A673 (cell line): Measurements from ENCODE around the gene CCNY. TPM values are rescaled to one million over a fixed set of nuclear protein-coding genes. Genes with fewer than 3 reads are reported as not detected.

ENCODE experiments used
- BruUV-seq: library from RNA; stranded (reverse); fragments of 400-500 nt; replicated peaks from 2 replicates; lab custom pipeline; 2021; lab: Mats Ljungman, UMichigan
- CTCF ChIA-PET: fragments of 300-600 bp; sonication (Branson Sonifier 250); formaldehyde crosslinking; loops from one replicate; lab custom pipeline; 2022; ENCODE audit warnings: antibody characterized with exemption; lab: Charles Lee
- POLR2A ChIA-PET: fragments of 300-600 bp; sonication (Branson Sonifier 250); formaldehyde crosslinking; loops from one replicate; lab custom pipeline; 2022; ENCODE audit warnings: antibody characterized with exemption; ENCODE audit not compliant: low non-redundant PET; lab: Charles Lee
- DNase-seq: peaks from one replicate; pipeline ENCODE4 v3.0.0-alpha.2; 2015; ENCODE audit warnings: low spot score
- H3K27ac ChIP-seq: fragments of 200-600 bp; sonication (generic); 2 replicates; pipeline ENCODE4 v1.5.1; 2016; ENCODE audit warnings: mixed run types, low read depth, mild to moderate bottlenecking, mixed read lengths, antibody characterized with exemption, low read length; ENCODE audit not compliant: poor library complexity, severe bottlenecking
- H3K27me3 ChIP-seq: fragments of 200-600 bp; sonication (generic); replicated peaks from 2 replicates; pipeline ENCODE4 v1.6.1; 2017; ENCODE audit warnings: mixed run types, low read depth, mild to moderate bottlenecking, mixed read lengths, antibody characterized with exemption, low read length; ENCODE audit not compliant: insufficient read depth, poor library complexity
- H3K36me3 ChIP-seq: fragments of 200-600 bp; sonication (generic); 2 replicates; pipeline ENCODE4 v1.6.1; 2016; ENCODE audit warnings: mixed run types, mild to moderate bottlenecking, mixed read lengths, antibody characterized with exemption, low read length; ENCODE audit not compliant: insufficient read depth, poor library complexity, severe bottlenecking
- H3K4me1 ChIP-seq: fragments of 200-600 bp; sonication (generic); 2 replicates; pipeline ENCODE4 v1.6.1; 2017; ENCODE audit warnings: mixed run types, mild to moderate bottlenecking, mixed read lengths, antibody characterized with exemption, low read length; ENCODE audit not compliant: insufficient read depth, poor library complexity, severe bottlenecking
- H3K4me3 ChIP-seq: fragments of 200-600 bp; sonication (generic); 2 replicates; pipeline ENCODE4 v1.5.1; 2016; ENCODE audit warnings: low read depth, mixed run types, mild to moderate bottlenecking, mixed read lengths, low read length; ENCODE audit not compliant: poor library complexity, severe bottlenecking
- H3K9me3 ChIP-seq: fragments of 200-600 bp; sonication (generic); 2 replicates; pipeline ENCODE4 v1.6.1; 2016; ENCODE audit warnings: mixed run types, low read depth, mild to moderate bottlenecking, mixed read lengths, antibody characterized with exemption, low read length; ENCODE audit not compliant: poor library complexity, severe bottlenecking
- EZH2 ChIP-seq: fragments of 200-600 bp; sonication (generic); IDR thresholded peaks from 2 replicates; pipeline ENCODE4 v1.6.1; 2017; ENCODE audit warnings: borderline replicate concordance, low read depth, mild to moderate bottlenecking, mixed read lengths, antibody characterized with exemption, low read length; ENCODE audit not compliant: poor library complexity, severe bottlenecking
- intact Hi-C: fragments of 100-400 bp; cut with micrococcal nuclease; formaldehyde crosslinking; loops from one replicate; pipeline ENCODE4 v1.10.0; 2022; ENCODE audit not compliant: unreplicated experiment
- total RNA-seq: library from RNA; stranded (reverse); gene quantifications from 2 replicates; pipeline ENCODE4 v1.2.3, GENCODE V29; 2021
- TF ChIP-seq, protein P1 (sequence below): fragments of 300-800, 200-600 bp; sonication (generic); conservative IDR thresholded peaks from 2 replicates; pipeline ENCODE4 v1.5.1; 2017; ENCODE audit warnings: low read depth, mild to moderate bottlenecking, antibody characterized with exemption, low read length, moderate library complexity, mixed read lengths

Gene CCNY
- total RNA-seq, 1 experiment from 2014 or later, result 84.8 TPM

DNA sequence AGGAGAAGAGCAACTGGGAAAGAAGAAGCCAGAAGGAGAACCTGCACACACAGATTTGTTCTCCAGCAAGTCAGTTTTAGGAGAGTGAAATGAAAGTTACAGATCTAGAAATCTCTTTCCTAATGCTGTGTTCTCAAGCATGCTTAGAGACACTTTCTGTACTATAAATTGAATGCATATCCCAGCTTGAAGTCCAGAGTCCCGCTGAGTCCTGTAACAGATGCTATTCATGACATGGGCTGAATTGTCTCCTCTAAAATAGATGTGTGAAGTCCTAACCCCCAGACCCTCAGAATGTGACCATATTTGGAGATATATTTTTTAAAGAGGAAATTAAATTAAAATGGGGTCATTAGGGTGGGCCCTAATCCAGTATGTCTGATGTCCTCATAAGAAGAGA lies 222.0 kb downstream of the CCNY start:
- ChIA-PET POLR2A (no interaction called here), CTCF (no interaction called here)
- no peak for TF ChIP-seq EZH2
- TF ChIP-seq, protein P1, sequence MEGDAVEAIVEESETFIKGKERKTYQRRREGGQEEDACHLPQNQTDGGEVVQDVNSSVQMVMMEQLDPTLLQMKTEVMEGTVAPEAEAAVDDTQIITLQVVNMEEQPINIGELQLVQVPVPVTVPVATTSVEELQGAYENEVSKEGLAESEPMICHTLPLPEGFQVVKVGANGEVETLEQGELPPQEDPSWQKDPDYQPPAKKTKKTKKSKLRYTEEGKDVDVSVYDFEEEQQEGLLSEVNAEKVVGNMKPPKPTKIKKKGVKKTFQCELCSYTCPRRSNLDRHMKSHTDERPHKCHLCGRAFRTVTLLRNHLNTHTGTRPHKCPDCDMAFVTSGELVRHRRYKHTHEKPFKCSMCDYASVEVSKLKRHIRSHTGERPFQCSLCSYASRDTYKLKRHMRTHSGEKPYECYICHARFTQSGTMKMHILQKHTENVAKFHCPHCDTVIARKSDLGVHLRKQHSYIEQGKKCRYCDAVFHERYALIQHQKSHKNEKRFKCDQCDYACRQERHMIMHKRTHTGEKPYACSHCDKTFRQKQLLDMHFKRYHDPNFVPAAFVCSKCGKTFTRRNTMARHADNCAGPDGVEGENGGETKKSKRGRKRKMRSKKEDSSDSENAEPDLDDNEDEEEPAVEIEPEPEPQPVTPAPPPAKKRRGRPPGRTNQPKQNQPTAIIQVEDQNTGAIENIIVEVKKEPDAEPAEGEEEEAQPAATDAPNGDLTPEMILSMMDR, result no peak
- no peaks in the 10 kb centered on the region for H3K9me3 ChIP-seq
- H3K27me3 ChIP-seq, result no peaks in the 10 kb centered on the region
- intact Hi-C loops, result no loop called here
- H3K36me3 ChIP-seq, result peaks cover 4% of the 10 kb centered on the region
- BruUV-seq, result no TSS peak
- H3K4me1 ChIP-seq, result peaks cover 4% of the 10 kb centered on the region
- no peak overlapping the region for H3K4me3 ChIP-seq
- no peak overlapping the region for H3K27ac ChIP-seq
- DNase-seq, result peak; percentile 16

DNA sequence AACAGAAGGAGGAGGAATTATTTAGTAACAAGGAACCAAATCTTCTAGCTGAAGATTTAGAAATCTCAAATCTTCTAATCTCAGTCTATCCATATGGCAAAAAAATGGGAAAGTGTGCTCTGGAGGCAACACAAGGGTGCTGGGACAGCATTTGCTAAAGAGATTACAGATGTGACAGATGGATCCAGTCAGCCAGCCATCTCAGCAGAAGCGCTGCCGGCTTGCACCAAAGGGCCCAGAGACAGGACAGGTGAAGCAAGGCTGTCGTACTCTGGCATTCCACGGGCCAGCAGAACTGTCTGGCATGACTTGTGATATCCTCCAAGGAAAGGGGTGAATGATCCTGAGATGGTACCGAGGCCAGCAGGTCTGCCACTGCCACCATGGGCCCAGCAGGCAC lies 223.1 kb downstream of the CCNY start:
- peaks cover 13% of the 10 kb centered on the region for H3K4me1 ChIP-seq
- H3K9me3 ChIP-seq, result no peaks in the 10 kb centered on the region
- no TSS peak for BruUV-seq
- DNase-seq, result no peak
- no peak overlapping the region for H3K27ac ChIP-seq
- ChIA-PET CTCF (no interaction called here), POLR2A (no interaction called here)
- H3K27me3 ChIP-seq, result no peaks in the 10 kb centered on the region
- peaks cover 4% of the 10 kb centered on the region for H3K36me3 ChIP-seq
- intact Hi-C loops, result no loop called here
- TF ChIP-seq, protein P1, result no peak
- no peak for TF ChIP-seq EZH2
- no peak overlapping the region for H3K4me3 ChIP-seq

DNA sequence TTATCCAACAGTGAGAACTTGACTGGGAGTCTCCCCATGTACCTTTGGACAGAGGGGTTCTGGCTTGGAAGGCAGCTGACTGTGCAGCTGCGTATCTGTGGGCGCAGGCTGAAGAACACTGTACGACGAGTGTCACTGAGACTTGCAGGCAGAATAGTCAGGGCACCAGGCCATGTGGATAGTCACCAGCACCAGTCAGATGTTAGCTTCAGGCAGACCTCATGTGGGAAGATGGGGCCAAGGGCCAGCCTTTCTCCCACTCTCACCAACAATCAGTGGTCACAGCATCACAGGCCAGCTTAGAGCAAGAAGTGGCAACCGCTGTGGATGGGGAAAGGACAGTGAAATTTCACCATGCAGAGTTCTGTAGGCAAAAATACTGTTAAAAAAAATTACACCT lies 225.4 kb downstream of the CCNY start:
- H3K27ac ChIP-seq, result no peak overlapping the region
- BruUV-seq, result no TSS peak
- intact Hi-C loops, result loop anchor here (5.0 to 10.0 kb wide), 3 partner anchors 224 to 434 kb away; partner anchors contain the start of genes CCNY and CREM
- H3K36me3 ChIP-seq, result no peaks in the 10 kb centered on the region
- no peak overlapping the region for H3K4me3 ChIP-seq
- CTCF ChIA-PET, result interaction anchor here (0.8 kb wide), 1 partner anchor 53 kb away, joined by 3 read pairs; no protein-coding TSS in a partner anchor
- POLR2A ChIA-PET, result no interaction called here
- H3K27me3 ChIP-seq, result no peaks in the 10 kb centered on the region
- DNase-seq, result no peak
- no peaks in the 10 kb centered on the region for H3K9me3 ChIP-seq
- H3K4me1 ChIP-seq, result peaks cover 15% of the 10 kb centered on the region
- TF ChIP-seq, protein P1, result no peak
- TF ChIP-seq EZH2, result no peak
